Heart left ventricle (tissue), 16 donors: ENCODE results near the gene LEFTY1. TPM values are rescaled to one million over a fixed set of nuclear protein-coding genes. Genes with fewer than 3 reads are reported as not detected.

Source experiments
- ATAC-seq, 4 donors: fragments of 200-7000 bp; cut with Tn5 transposase; one replicate each; pipeline ENCODE4 v1.9.1; 2020 to 2022; ENCODE audit warnings: moderate library complexity in 4 of 4, mild to moderate bottlenecking in 3 of 4, moderate number of reproducible peaks in 1 of 4
- DNase-seq, 5 donors: peaks; one replicate each; pipeline ENCODE4 v3.0.0-alpha.2; 2020
- H3K27ac ChIP-seq, 12 donors: fragments of 200-600 bp; sonication (generic) in 4 of 12; one replicate each; pipeline versions ENCODE4 v1.5.0 to v1.8.0; 2016 to 2022; ENCODE audit warnings: mild to moderate bottlenecking in 2 of 12
- H3K27me3 ChIP-seq, 9 donors: fragments of 200-600 bp; sonication (generic) in 2 of 9; one replicate each; pipeline versions ENCODE4 v1.5.1 to v1.8.0; 2016 to 2022; ENCODE audit warnings: mild to moderate bottlenecking in 3 of 9
- H3K36me3 ChIP-seq, 9 donors: fragments of 200-600 bp; sonication (generic) in 2 of 9; one replicate each; pipeline versions ENCODE4 v1.5.0 to v1.8.0; 2018 to 2022; ENCODE audit warnings: mild to moderate bottlenecking in 2 of 9
- H3K4me1 ChIP-seq, 12 donors: fragments of 200-600 bp; sonication (generic) in 4 of 12; one replicate each; pipeline versions ENCODE4 v1.5.0 to v1.8.0; 2016 to 2022; ENCODE audit warnings: mild to moderate bottlenecking in 3 of 12
- H3K4me3 ChIP-seq, 12 donors: fragments of 200-600 bp; sonication (generic) in 4 of 12; one replicate each; pipeline versions ENCODE4 v1.5.0 to v1.8.0; 2017 to 2022; ENCODE audit warnings: mild to moderate bottlenecking in 9 of 12, moderate library complexity in 4 of 12
- H3K9me3 ChIP-seq, 12 donors: fragments of 200-600 bp; sonication (generic) in 4 of 12; one replicate each; pipeline versions ENCODE4 v1.5.0 to v1.8.0; 2016 to 2022; ENCODE audit warnings: mild to moderate bottlenecking in 1 of 12
- POLR2A ChIP-seq, 2 donors: fragments of 450-650 bp; IDR thresholded peaks; one replicate each; pipeline ENCODE4 v1.6.1; 2017; ENCODE audit warnings: antibody characterized with exemption in 2 of 2, mild to moderate bottlenecking in 2 of 2, moderate library complexity in 2 of 2
- WGBS, 4 donors: extraction: QIAGEN DNeasy Blood & Tissue Kit in 2 of 4; methylation state at CpG; one replicate each; pipeline versions ENCODE4 v1.1.5 to v1.1.7; 2013 to 2018; 5-methylcytosine and 5-hydroxymethylcytosine counted together
- intact Hi-C, 10 donors: fragments of 100-400 bp; cut with DNase I; formaldehyde crosslinking; loops; one replicate each; pipeline versions ENCODE4 v1.11.1 to v1.14.2; 2022
- polyA plus RNA-seq, 2 donors: library from polyadenylated mRNA; stranded (reverse); fragments of 200-250 nt; gene quantifications; one replicate each; pipeline ENCODE4 v1.2.3, GENCODE V29; 2013
- total RNA-seq, 9 donors: library from RNA; depleted of rRNA in 2 of 9; stranded (reverse); fragments of >200 nt in 2 of 9; fragmentation: NEBNext Ultra II Directional in 3 of 9; extraction: Animal tissue kit (Norgen Biotek cat#: 25700) in 3 of 9; gene quantifications; one replicate each; pipeline versions ENCODE4 v1.1.0 to v1.2.4, GENCODE V29; 2016 to 2023
- TF ChIP-seq, protein P1 (sequence below), 12 donors: fragments of 200-600 bp; sonication (generic) in 4 of 12; IDR thresholded peaks; one replicate each; pipeline versions ENCODE4 v1.5.0 to v1.8.0; 2018 to 2022; ENCODE audit warnings: antibody characterized with exemption in 12 of 12, mild to moderate bottlenecking in 5 of 12
- donor health status: ischemic (EF 13 %, LVEDD 7.1; RV severe dilation, severe dysfunction).
- donor health status: healthy with polysubstance abuse.
- donor health status: DM: no; HTN: yes; CAD: no.
- donor health status: DM: no; HTN: no; CAD: no.
- donor health status: ischemic (EF 25% LVEDD 6.9; RV normal size, moderate dysfunction).
- donor health status: ischemic (EF 25% LVEDD 5.7; RV mildly dilated, moderate dysfunction).
- donor health status: healthy.
- donor health status: DM: yes; HTN: yes; CAD: no.
- donor health status: ischemic (EF 35%, LVEDD 5.7; RV mildly dilated, moderate dysfunction).
- donor health status: nonischemic (EF 11% LVEDD 7.7; RV severe dilation, severe dysfunction).
- donor health status: DM: yes; HTN: yes; CAD: no.
- donor health status: PGD.
- donor health status: ischemic (EF 29% LVEDD 5.4; RV normal size, mild dysfunction).
- donor health status: nonischemic (EF 23%, LVEDD 6.1; RV moderate dilation, normal function).

LEFTY1 gene
- total and polyA plus RNA-seq, 11 donors = 0.19 to 0.77 (median 0.35) TPM; not detected in 6

DNA sequence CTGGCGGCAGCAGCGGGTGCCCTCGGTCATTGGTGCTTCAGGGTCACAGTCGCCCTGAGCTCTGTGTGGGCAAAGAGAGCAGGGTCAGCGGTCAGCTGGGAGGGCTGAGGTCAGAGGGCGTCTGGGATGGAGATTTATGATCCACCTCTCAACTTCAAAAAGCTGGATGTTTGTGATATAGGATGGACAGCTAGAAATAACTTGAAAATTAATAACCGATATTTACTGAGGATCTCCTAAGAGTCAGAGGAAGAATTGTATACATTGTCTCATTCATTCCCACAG lies 2.0 kb downstream of the LEFTY1 start:
- Histone ChIP-seq H3K36me3 (no peaks in the 10 kb centered on the region), H3K4me3 (no peak overlapping the region), H3K4me1 (peaks cover 0 to 21% (median 6%) of the 10 kb centered on the region in 12 donors), H3K27me3 (peaks cover 0 to 4% (median 0%) of the 10 kb centered on the region in 9 donors), H3K9me3 (no peaks in the 10 kb centered on the region), H3K27ac (no peak overlapping the region)
- 91 to 98% (median 96%) methylated on average over 7 of the region's 7 CpGs for WGBS, 4 donors
- ATAC-seq = no peak
- DNase-seq = no peak
- TF ChIP-seq, protein P1, sequence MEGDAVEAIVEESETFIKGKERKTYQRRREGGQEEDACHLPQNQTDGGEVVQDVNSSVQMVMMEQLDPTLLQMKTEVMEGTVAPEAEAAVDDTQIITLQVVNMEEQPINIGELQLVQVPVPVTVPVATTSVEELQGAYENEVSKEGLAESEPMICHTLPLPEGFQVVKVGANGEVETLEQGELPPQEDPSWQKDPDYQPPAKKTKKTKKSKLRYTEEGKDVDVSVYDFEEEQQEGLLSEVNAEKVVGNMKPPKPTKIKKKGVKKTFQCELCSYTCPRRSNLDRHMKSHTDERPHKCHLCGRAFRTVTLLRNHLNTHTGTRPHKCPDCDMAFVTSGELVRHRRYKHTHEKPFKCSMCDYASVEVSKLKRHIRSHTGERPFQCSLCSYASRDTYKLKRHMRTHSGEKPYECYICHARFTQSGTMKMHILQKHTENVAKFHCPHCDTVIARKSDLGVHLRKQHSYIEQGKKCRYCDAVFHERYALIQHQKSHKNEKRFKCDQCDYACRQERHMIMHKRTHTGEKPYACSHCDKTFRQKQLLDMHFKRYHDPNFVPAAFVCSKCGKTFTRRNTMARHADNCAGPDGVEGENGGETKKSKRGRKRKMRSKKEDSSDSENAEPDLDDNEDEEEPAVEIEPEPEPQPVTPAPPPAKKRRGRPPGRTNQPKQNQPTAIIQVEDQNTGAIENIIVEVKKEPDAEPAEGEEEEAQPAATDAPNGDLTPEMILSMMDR (IDR thresholded peaks at IDR 0.05) = no peak
- TF ChIP-seq POLR2A (IDR thresholded peaks at IDR 0.05) = no peak
- intact Hi-C loops = no loop called here

DNA sequence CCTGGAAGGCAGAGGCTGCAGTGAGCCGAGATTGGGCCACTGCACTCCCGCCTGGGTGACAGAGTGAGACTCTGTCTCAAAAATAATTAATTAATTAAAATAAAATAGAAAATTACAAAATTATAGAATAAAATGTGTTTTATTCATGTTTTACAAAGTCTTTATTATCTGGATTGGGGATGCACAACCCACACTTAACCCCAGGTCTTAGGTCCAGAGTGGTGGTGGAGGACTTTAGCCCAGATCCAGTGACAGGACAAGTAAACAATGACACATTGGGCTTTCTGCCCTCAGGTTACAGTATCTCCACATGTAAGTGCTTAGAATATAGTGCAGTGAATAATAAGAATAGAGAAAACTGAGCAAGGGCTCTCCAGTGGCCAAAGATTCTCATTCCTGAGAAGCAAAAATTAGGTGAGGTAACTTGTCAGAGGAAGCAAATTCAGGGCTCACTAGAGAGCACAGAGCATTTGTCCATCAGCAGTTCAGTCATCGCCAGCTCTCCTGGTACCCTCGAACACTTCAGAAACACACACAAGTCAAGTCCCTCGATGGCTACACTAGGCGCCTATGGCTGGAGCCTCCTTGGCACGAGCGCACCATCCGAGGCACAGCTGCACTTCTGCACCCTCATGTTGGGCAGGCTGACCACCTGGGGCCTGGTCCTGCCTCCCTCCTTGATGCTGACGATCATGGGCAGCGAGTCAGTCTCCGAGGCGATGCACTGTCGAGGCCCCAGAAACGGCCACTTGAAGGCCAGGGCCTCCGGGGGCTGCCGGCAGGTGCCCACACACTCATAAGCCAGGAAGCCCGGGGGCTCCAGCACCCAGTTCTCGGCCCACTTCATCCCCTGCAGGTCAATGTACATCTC lies 2.6 kb downstream of the LEFTY1 start:
- H3K36me3 ChIP-seq = no peaks in the 10 kb centered on the region
- H3K4me3 ChIP-seq = no peak overlapping the region
- TF ChIP-seq, protein P1 (IDR thresholded peaks at IDR 0.05) = no peak
- no peak for TF ChIP-seq POLR2A (IDR thresholded peaks at IDR 0.05)
- no peaks in the 10 kb centered on the region for H3K9me3 ChIP-seq
- WGBS, 4 donors = 93 to 94% (median 94%) methylated on average over 17 to 19 of the region's 19 CpGs
- intact Hi-C loops = no loop called here
- ATAC-seq = no peak
- H3K4me1 ChIP-seq = peaks cover 0 to 26% (median 9%) of the 10 kb centered on the region in 12 donors
- no peak for DNase-seq
- peaks cover 0 to 4% (median 0%) of the 10 kb centered on the region in 9 donors for H3K27me3 ChIP-seq
- no peak overlapping the region for H3K27ac ChIP-seq

DNA sequence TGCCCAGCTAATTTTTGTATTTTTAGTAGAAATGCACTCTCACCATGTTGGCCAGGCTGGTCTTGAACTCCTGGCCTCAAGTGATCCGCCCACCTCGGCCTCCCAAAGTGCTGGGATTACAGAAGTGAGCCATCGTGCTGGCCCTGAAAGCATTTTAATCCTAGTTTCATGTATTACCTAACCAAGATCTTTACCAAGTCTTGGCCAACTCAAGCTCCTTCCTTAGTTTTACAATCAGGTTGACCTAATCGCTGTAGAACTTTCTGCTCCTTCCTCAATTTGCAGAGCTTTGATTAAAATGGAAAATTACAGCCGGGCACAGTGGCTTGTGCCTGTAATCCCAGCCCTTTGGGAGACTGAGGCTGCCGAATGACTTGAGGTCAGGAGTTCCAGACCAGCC lies 3.6 kb downstream of the LEFTY1 start:
- ATAC-seq (no peak), DNase-seq (no peak)
- Histone ChIP-seq H3K27me3 (peaks cover 0 to 4% (median 0%) of the 10 kb centered on the region in 9 donors), H3K4me3 (no peak overlapping the region), H3K27ac (no peak overlapping the region), H3K36me3 (no peaks in the 10 kb centered on the region), H3K9me3 (no peaks in the 10 kb centered on the region), H3K4me1 (peaks cover 0 to 32% (median 19%) of the 10 kb centered on the region in 12 donors)
- WGBS, 4 donors = 92 to 96% (median 94%) methylated on average over 6 of the region's 6 CpGs
- intact Hi-C loops = no loop called here
- TF ChIP-seq POLR2A (IDR thresholded peaks at IDR 0.05) = no peak
- TF ChIP-seq, protein P1 (IDR thresholded peaks at IDR 0.05) = no peak

DNA sequence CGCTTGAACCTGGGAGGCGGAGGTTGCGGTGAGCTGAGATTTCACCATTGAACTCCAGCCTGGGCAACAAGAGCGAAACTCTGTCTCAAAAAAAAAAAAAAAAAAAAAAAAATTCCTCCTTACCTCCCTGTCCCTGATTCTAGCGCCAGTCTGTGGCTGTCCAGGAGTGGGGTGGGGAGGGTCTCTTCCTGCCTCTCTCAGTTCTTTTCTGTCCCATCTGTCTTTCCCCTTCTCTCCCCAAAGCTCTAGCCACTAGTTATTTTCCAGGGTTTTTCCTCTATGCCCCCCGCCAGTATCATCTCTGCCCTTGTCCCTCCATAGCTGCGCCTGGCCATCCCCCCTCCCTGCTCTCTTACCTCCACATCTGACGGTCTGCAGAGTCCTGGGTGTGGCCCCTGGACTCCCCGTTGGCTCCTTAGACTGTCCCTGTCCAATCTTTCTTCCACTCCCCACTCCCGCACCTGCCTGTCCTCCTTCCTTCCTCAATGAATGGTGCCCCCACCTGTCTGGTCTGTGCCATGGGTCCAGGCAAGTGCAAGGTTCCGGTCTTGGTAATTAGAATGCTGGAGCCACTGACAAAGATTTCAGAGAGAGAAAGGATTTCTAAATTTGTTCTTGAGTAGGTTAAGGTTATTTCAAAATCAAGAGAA lies 5.2 kb downstream of the LEFTY1 start:
- TF ChIP-seq, protein P1 (IDR thresholded peaks at IDR 0.05) = no peak
- no peak for TF ChIP-seq POLR2A (IDR thresholded peaks at IDR 0.05)
- DNase-seq = no peak
- Histone ChIP-seq H3K4me3 (peak overlapping the region in 5 of 12 donors; percentile 72 to 99 (median 86)), H3K27me3 (peaks cover 0 to 4% (median 0%) of the 10 kb centered on the region in 9 donors), H3K4me1 (peaks cover 0 to 40% (median 33%) of the 10 kb centered on the region in 12 donors), H3K9me3 (no peaks in the 10 kb centered on the region), H3K27ac (peak overlapping the region in 3 of 12 donors; percentile 86 to 98 (median 96)), H3K36me3 (no peaks in the 10 kb centered on the region)
- WGBS, 4 donors = 90 to 92% (median 90%) methylated on average over 10 of the region's 11 CpGs
- ATAC-seq = no peak
- intact Hi-C loops = loop anchor here in 3 of 10 donors (2.0 to 5.0 kb wide), 4 partner anchors 27 to 73 kb away; partner anchors contain the start of genes EPHX1 (in 2 of the 3) and PYCR2 (in 2 of the 3)
